ENCODE results near the gene UBR2.

The UBR2 gene

DNA sequence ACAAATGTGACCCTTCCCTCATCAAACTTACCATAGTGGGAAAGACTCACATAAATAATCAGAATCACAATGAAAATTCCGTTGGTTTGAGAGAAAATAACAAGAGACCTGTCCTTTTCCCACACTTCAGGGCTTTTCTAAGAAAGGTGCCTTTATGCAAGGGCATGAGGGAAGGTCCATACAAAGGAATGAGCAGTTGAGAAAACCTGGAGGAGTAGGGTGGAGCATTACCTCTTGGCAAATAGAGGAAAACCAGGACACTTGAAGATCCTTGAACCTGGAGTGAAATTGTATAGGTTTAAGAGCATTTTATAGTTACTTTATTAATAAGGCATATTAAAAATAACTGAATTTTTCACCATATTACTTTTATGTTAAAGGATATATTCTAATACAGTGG lies 54.3 kb downstream of the UBR2 start:
- H2BK15ac ChIP-seq (ENCODE audit: low read length): no peak overlapping the region
- no peak overlapping the region for H4K91ac ChIP-seq (ENCODE audit: low read depth, low read length, poor library complexity)
- H2BK5ac ChIP-seq (ENCODE audit: low read length): no peak overlapping the region
- H2AFZ ChIP-seq (ENCODE audit: low read length): no peak overlapping the region
- H3K9ac ChIP-seq (ENCODE audit: low read depth, low read length, poor library complexity): no peak overlapping the region
- no peak overlapping the region for H4K8ac ChIP-seq (ENCODE audit: low read depth, low read length)
- no peak overlapping the region for H3K14ac ChIP-seq (ENCODE audit: low read length)
- no peak overlapping the region for H3K27ac ChIP-seq (replicated peaks; ENCODE audit: low read length)
- H3K79me1 ChIP-seq (ENCODE audit: low read depth, low read length): no peaks in the 10 kb centered on the region
- no peak overlapping the region for H2AK5ac ChIP-seq (ENCODE audit: low read depth, low read length)
- H3K4me2 ChIP-seq (ENCODE audit: insufficient read depth, low read length, poor library complexity, severe bottlenecking): no peak overlapping the region
- no peak overlapping the region for H3K4me3 ChIP-seq (ENCODE audit: low read length in 2 of 2)
- H2BK12ac ChIP-seq (ENCODE audit: low read length): no peak overlapping the region
- H3K9me3 ChIP-seq (replicated peaks in 1 of 2; ENCODE audit: control insufficient read depth in 2 of 2, insufficient read depth in 1 of 2, low read depth in 1 of 2, low read length in 2 of 2): no peaks in the 10 kb centered on the region
- H2BK120ac ChIP-seq (ENCODE audit: low read depth, low read length): no peak overlapping the region
- H3K36me3 ChIP-seq (replicated peaks in 1 of 2; ENCODE audit: control insufficient read depth in 2 of 2, insufficient read depth in 2 of 2, low read length in 2 of 2): peaks cover 1 to 68% of the 10 kb centered on the region in 2 donors
- H3K4ac ChIP-seq (ENCODE audit: low read length): no peak overlapping the region
- no peaks in the 10 kb centered on the region for H3K4me1 ChIP-seq (ENCODE audit: control insufficient read depth in 2 of 2, insufficient read depth in 1 of 2, low read depth in 1 of 2, low read length in 2 of 2)
- WGBS, 2 donors (ENCODE audit: extremely low coverage in 2 of 2, insufficient read length in 2 of 2, insufficient replicate concordance in 1 of 2): no CpG with 5 or more reads among the region's 1 CpG
- H3K18ac ChIP-seq (ENCODE audit: low read length): no peak overlapping the region
- no peaks in the 10 kb centered on the region for H3K27me3 ChIP-seq (ENCODE audit: control insufficient read depth in 3 of 3, insufficient read depth in 3 of 3, low read depth in 1 of 3, low read length in 3 of 3)
- no peak overlapping the region for H3K23ac ChIP-seq (ENCODE audit: low read depth, low read length, poor library complexity)
- no peak for DNase-seq (ENCODE audit: low spot score)

DNA sequence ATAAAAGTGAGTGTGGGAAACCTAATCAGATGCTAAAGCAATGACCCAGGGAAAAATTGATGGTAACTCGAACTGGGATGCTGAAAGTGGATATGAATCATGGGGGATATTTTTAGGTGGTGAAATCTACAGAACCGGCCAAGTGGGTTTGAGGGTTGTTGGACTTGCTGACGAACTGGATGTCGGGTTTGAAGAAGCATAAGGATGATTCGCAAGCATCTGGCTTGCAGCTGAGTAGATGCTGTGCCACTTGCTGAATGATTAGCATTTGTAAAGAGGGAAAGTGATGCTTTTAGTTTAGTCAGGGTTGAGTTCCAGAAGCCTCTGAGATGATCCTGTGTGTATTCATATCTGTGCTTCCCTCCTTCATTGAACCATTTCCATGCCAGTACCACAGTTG lies 54.9 kb downstream of the UBR2 start:
- Histone ChIP-seq H2BK12ac (ENCODE audit: low read length) (no peak overlapping the region), H3K9me3 (replicated peaks in 1 of 2; ENCODE audit: control insufficient read depth in 2 of 2, insufficient read depth in 1 of 2, low read depth in 1 of 2, low read length in 2 of 2) (no peaks in the 10 kb centered on the region), H3K27me3 (ENCODE audit: control insufficient read depth in 3 of 3, insufficient read depth in 3 of 3, low read depth in 1 of 3, low read length in 3 of 3) (no peaks in the 10 kb centered on the region), H3K23ac (ENCODE audit: low read depth, low read length, poor library complexity) (no peak overlapping the region), H2BK15ac (ENCODE audit: low read length) (no peak overlapping the region), H2BK5ac (ENCODE audit: low read length) (no peak overlapping the region), H4K91ac (ENCODE audit: low read depth, low read length, poor library complexity) (no peak overlapping the region), H3K4me2 (ENCODE audit: insufficient read depth, low read length, poor library complexity, severe bottlenecking) (no peak overlapping the region), H2AFZ (ENCODE audit: low read length) (no peak overlapping the region), H2AK5ac (ENCODE audit: low read depth, low read length) (no peak overlapping the region), H3K4me1 (ENCODE audit: control insufficient read depth in 2 of 2, insufficient read depth in 1 of 2, low read depth in 1 of 2, low read length in 2 of 2) (no peaks in the 10 kb centered on the region), H3K14ac (ENCODE audit: low read length) (no peak overlapping the region), H3K4ac (ENCODE audit: low read length) (no peak overlapping the region), H3K9ac (ENCODE audit: low read depth, low read length, poor library complexity) (no peak overlapping the region), H2BK120ac (ENCODE audit: low read depth, low read length) (no peak overlapping the region), H3K27ac (replicated peaks; ENCODE audit: low read length) (no peak overlapping the region), H3K36me3 (replicated peaks in 1 of 2; ENCODE audit: control insufficient read depth in 2 of 2, insufficient read depth in 2 of 2, low read length in 2 of 2) (peaks cover 1 to 63% of the 10 kb centered on the region in 2 donors), H3K18ac (ENCODE audit: low read length) (no peak overlapping the region), H4K8ac (ENCODE audit: low read depth, low read length) (no peak overlapping the region), H3K79me1 (ENCODE audit: low read depth, low read length) (no peaks in the 10 kb centered on the region), H3K4me3 (ENCODE audit: low read length in 2 of 2) (no peak overlapping the region)
- no CpG with 5 or more reads among the region's 5 CpGs for WGBS, 2 donors (ENCODE audit: extremely low coverage in 2 of 2, insufficient read length in 2 of 2, insufficient replicate concordance in 1 of 2)
- no peak for DNase-seq (ENCODE audit: low spot score)

DNA sequence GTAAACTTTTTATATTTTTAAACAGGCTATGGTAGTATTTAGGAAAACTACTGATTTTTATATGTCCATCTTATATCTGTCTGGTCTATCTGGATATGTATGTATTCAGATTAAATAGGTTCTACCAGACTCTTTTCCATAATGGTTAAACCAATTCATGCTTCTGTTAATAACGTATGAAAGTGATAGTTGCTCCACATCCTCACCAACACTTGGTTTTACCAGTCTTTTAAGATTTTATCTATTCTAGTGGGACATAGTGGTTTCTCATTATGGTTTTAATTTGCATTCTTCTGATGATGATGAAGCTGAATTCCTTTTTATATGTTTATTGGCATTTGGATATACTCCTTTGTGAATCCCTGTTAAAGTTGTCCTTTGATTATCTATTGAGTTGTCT lies 56.1 kb downstream of the UBR2 start:
- Histone ChIP-seq H2AK5ac (ENCODE audit: low read depth, low read length) (no peak overlapping the region), H2BK5ac (ENCODE audit: low read length) (no peak overlapping the region), H2AFZ (ENCODE audit: low read length) (no peak overlapping the region), H4K8ac (ENCODE audit: low read depth, low read length) (no peak overlapping the region), H3K4me2 (ENCODE audit: insufficient read depth, low read length, poor library complexity, severe bottlenecking) (no peak overlapping the region), H2BK15ac (ENCODE audit: low read length) (no peak overlapping the region), H3K4me1 (ENCODE audit: control insufficient read depth in 2 of 2, insufficient read depth in 1 of 2, low read depth in 1 of 2, low read length in 2 of 2) (no peaks in the 10 kb centered on the region), H3K36me3 (replicated peaks in 1 of 2; ENCODE audit: control insufficient read depth in 2 of 2, insufficient read depth in 2 of 2, low read length in 2 of 2) (peaks cover 1 to 61% of the 10 kb centered on the region in 2 donors), H3K14ac (ENCODE audit: low read length) (no peak overlapping the region), H3K18ac (ENCODE audit: low read length) (no peak overlapping the region), H4K91ac (ENCODE audit: low read depth, low read length, poor library complexity) (no peak overlapping the region), H3K27ac (replicated peaks; ENCODE audit: low read length) (no peak overlapping the region), H3K23ac (ENCODE audit: low read depth, low read length, poor library complexity) (no peak overlapping the region), H2BK12ac (ENCODE audit: low read length) (no peak overlapping the region), H3K9ac (ENCODE audit: low read depth, low read length, poor library complexity) (no peak overlapping the region), H3K4ac (ENCODE audit: low read length) (no peak overlapping the region), H3K79me1 (ENCODE audit: low read depth, low read length) (no peaks in the 10 kb centered on the region), H3K4me3 (ENCODE audit: low read length in 2 of 2) (no peak overlapping the region), H3K27me3 (ENCODE audit: control insufficient read depth in 3 of 3, insufficient read depth in 3 of 3, low read depth in 1 of 3, low read length in 3 of 3) (no peaks in the 10 kb centered on the region), H2BK120ac (ENCODE audit: low read depth, low read length) (no peak overlapping the region), H3K9me3 (replicated peaks in 1 of 2; ENCODE audit: control insufficient read depth in 2 of 2, insufficient read depth in 1 of 2, low read depth in 1 of 2, low read length in 2 of 2) (no peaks in the 10 kb centered on the region)
- no peak for DNase-seq (ENCODE audit: low spot score)
- no CpG with 5 or more reads among the region's 1 CpG for WGBS, 2 donors (ENCODE audit: extremely low coverage in 2 of 2, insufficient read length in 2 of 2, insufficient replicate concordance in 1 of 2)

DNA sequence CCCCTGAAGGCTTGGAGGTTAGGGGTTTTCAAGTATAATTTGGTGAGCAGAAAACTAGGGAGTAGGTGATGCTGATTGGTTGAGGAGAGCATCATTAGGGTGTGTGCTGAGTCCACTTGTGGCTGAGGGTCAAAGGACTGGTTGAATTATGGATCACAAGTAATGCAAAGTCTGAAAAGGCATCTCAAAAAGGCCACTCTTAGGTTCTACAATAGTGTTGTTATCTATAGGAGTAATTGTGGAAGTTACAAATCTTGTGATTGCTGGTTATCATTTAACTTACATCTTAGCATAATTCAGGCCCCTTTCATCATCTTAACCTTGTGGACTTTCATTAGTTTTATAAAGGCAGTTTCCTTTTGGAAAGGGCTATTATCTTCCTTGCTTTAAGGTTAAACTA lies 60.8 kb downstream of the UBR2 start:
- Histone ChIP-seq H3K27me3 (ENCODE audit: control insufficient read depth in 3 of 3, insufficient read depth in 3 of 3, low read depth in 1 of 3, low read length in 3 of 3) (no peaks in the 10 kb centered on the region), H3K14ac (ENCODE audit: low read length) (no peak overlapping the region), H2BK5ac (ENCODE audit: low read length) (no peak overlapping the region), H3K4me3 (ENCODE audit: low read length in 2 of 2) (no peak overlapping the region), H2BK15ac (ENCODE audit: low read length) (no peak overlapping the region), H3K36me3 (replicated peaks in 1 of 2; ENCODE audit: control insufficient read depth in 2 of 2, insufficient read depth in 2 of 2, low read length in 2 of 2) (peaks cover 0 to 41% of the 10 kb centered on the region in 2 donors), H3K79me1 (ENCODE audit: low read depth, low read length) (no peaks in the 10 kb centered on the region), H2BK120ac (ENCODE audit: low read depth, low read length) (no peak overlapping the region), H3K4me1 (ENCODE audit: control insufficient read depth in 2 of 2, insufficient read depth in 1 of 2, low read depth in 1 of 2, low read length in 2 of 2) (no peaks in the 10 kb centered on the region), H3K23ac (ENCODE audit: low read depth, low read length, poor library complexity) (no peak overlapping the region), H2AK5ac (ENCODE audit: low read depth, low read length) (no peak overlapping the region), H3K9me3 (replicated peaks in 1 of 2; ENCODE audit: control insufficient read depth in 2 of 2, insufficient read depth in 1 of 2, low read depth in 1 of 2, low read length in 2 of 2) (no peaks in the 10 kb centered on the region), H4K8ac (ENCODE audit: low read depth, low read length) (no peak overlapping the region), H3K18ac (ENCODE audit: low read length) (no peak overlapping the region), H2BK12ac (ENCODE audit: low read length) (no peak overlapping the region), H3K9ac (ENCODE audit: low read depth, low read length, poor library complexity) (no peak overlapping the region), H2AFZ (ENCODE audit: low read length) (no peak overlapping the region), H4K91ac (ENCODE audit: low read depth, low read length, poor library complexity) (no peak overlapping the region), H3K27ac (replicated peaks; ENCODE audit: low read length) (no peak overlapping the region), H3K4ac (ENCODE audit: low read length) (no peak overlapping the region), H3K4me2 (ENCODE audit: insufficient read depth, low read length, poor library complexity, severe bottlenecking) (no peak overlapping the region)
- no peak for DNase-seq (ENCODE audit: low spot score)

Measured in neuronal stem cell (in vitro differentiated cells).